Cardiac fibroblast (primary cell): ENCODE data around the gene SPOCK2.

Source experiments
- DNase-seq, 2 donors: peaks; one replicate each; pipeline versions ENCODE4 v3.0.0 to v3.0.0-alpha.2; 2010; ENCODE audit warnings: low read depth in 2 of 2
- H3K4me3 ChIP-seq, 2 donors: replicated peaks in 1 of 2; 1 replicate in 1 of 2; 2 replicates in 1 of 2; pipeline ENCODE4 v1.5.1; 2011; ENCODE audit warnings: low read depth in 2 of 2, low read length in 2 of 2, mild to moderate bottlenecking in 2 of 2, moderate library complexity in 1 of 2
- CTCF ChIP-seq: IDR thresholded peaks from one replicate; pipeline ENCODE4 v1.5.1; 2011; ENCODE audit warnings: low read depth, mild to moderate bottlenecking, low read length, inconsistent platforms

SPOCK2 gene

GRCh38 chr10:72077275-72077990 is 10.9 kb downstream of the SPOCK2 start:
- DNase-seq = no peak
- TF ChIP-seq CTCF = no peak
- no peak overlapping the region for H3K4me3 ChIP-seq

GRCh38 chr10:72076756-72077155 is 11.6 kb downstream of the SPOCK2 start:
- no peak for TF ChIP-seq CTCF
- DNase-seq = no peak
- no peak overlapping the region for H3K4me3 ChIP-seq

- H3K4me3 ChIP-seq = no peak overlapping the region
- no peak for TF ChIP-seq CTCF
- DNase-seq = no peak
Observed at GRCh38 chr10:72075376-72076115, 12.8 kb downstream of the SPOCK2 start.

- TF ChIP-seq CTCF = no peak
- no peak for DNase-seq
- no peak overlapping the region for H3K4me3 ChIP-seq
Observed at GRCh38 chr10:72074574-72075375, 13.6 kb downstream of the SPOCK2 start.

- no peak for TF ChIP-seq CTCF
- H3K4me3 ChIP-seq = no peak overlapping the region
- no peak for DNase-seq
Observed at GRCh38 chr10:72073708-72074573, 14.4 kb downstream of the SPOCK2 start.

GRCh38 chr10:72072639-72073038 is 15.7 kb downstream of the SPOCK2 start:
- H3K4me3 ChIP-seq = no peak overlapping the region
- no peak for TF ChIP-seq CTCF
- no peak for DNase-seq
